H1 (cell line): ENCODE results near the gene NWD2. TPM values are rescaled to one million over a fixed set of nuclear protein-coding genes. Genes with fewer than 3 reads are reported as not detected.

ENCODE experiments used
- CTCF ChIA-PET: fragments of 300-600 bp; sonication (Branson Sonifier 250); formaldehyde crosslinking; loops from one replicate; lab custom pipeline; 2021; ENCODE audit not compliant: partially characterized antibody; lab: Charles Lee
- POLR2A ChIA-PET: fragments of 300-600 bp; sonication (Branson Sonifier 250); formaldehyde crosslinking; loops from one replicate; lab custom pipeline; 2021; ENCODE audit warnings: inconsistent platforms; ENCODE audit not compliant: partially characterized antibody; lab: Charles Lee
- DNase-seq, 2 experiments: peaks; one replicate each; pipeline versions ENCODE4 v3.0.0 to v3.0.0-alpha.2; 2010 to 2022; ENCODE audit warnings: low spot score in 2 of 2, low read depth in 1 of 2, mixed read lengths in 1 of 2
- FAIRE-seq: peaks from 2 replicates; lab custom pipeline; 2011; peaks lifted over from hg19 to GRCh38; lab: Jason Lieb, UNC
- H2AFZ ChIP-seq: 2 replicates; pipeline ENCODE4 v1.8.1; 2012; ENCODE audit warnings: low read length, inconsistent platforms
- H2AK5ac ChIP-seq: 2 replicates; pipeline ENCODE4 v1.6.1; 2013; ENCODE audit warnings: low read depth, low read length
- H2BK120ac ChIP-seq: replicated peaks from 2 replicates; pipeline ENCODE3; 2013; ENCODE audit warnings: low read depth, low read length, inconsistent platforms
- H2BK12ac ChIP-seq: 2 replicates; pipeline ENCODE4 v1.6.1; 2013; ENCODE audit warnings: low read depth, low read length
- H2BK15ac ChIP-seq: 2 replicates; pipeline ENCODE4 v1.6.1; 2013; ENCODE audit warnings: low read length
- H2BK20ac ChIP-seq: 2 replicates; pipeline ENCODE4 v1.6.1; 2013; ENCODE audit warnings: low read length
- H2BK5ac ChIP-seq: 2 replicates; pipeline ENCODE4 v1.6.1; 2013; ENCODE audit warnings: low read depth, low read length
- H3K14ac ChIP-seq: 2 replicates; pipeline ENCODE4 v1.6.1; 2013; ENCODE audit warnings: inconsistent platforms; ENCODE audit not compliant: insufficient read length
- H3K18ac ChIP-seq: 2 replicates; pipeline ENCODE4 v1.6.1; 2013; ENCODE audit warnings: low read length; ENCODE audit errors: extremely low read depth
- H3K23ac ChIP-seq: 2 replicates; pipeline ENCODE4 v1.6.1; 2013; ENCODE audit warnings: inconsistent platforms; ENCODE audit not compliant: insufficient read length
- H3K23me2 ChIP-seq: 2 replicates; pipeline ENCODE4 v1.6.1; 2013; ENCODE audit warnings: low read depth, low read length
- H3K27ac ChIP-seq: 2 replicates; pipeline ENCODE4 v1.6.1; 2011; ENCODE audit warnings: low read depth, low read length, inconsistent platforms
- H3K27me3 ChIP-seq, 4 experiments: replicated peaks in 1 of 4; 1 replicate in 1 of 4; 2 replicates in 3 of 4; pipeline versions ENCODE4 v1.6.1 to v1.8.1; 2011 to 2013; ENCODE audit warnings: low read length in 3 of 4, mild to moderate bottlenecking in 3 of 4, inconsistent platforms in 2 of 4, mixed read lengths in 2 of 4, moderate library complexity in 1 of 4; ENCODE audit not compliant: control insufficient read depth in 3 of 4, insufficient read depth in 3 of 4; ENCODE audit errors: extremely low read depth in 1 of 4
- H3K36me3 ChIP-seq, 4 experiments: 2 replicates each; pipeline versions ENCODE4 v1.6.1 to v1.8.1; 2011 to 2013; ENCODE audit warnings: mild to moderate bottlenecking in 4 of 4, low read length in 3 of 4, moderate library complexity in 2 of 4, control low read depth in 1 of 4, inconsistent platforms in 1 of 4; ENCODE audit not compliant: insufficient read depth in 4 of 4, control insufficient read depth in 2 of 4
- H3K4ac ChIP-seq: replicated peaks from 2 replicates; pipeline ENCODE3; 2013; ENCODE audit warnings: low read length, low read depth, mixed read lengths, inconsistent platforms; ENCODE audit not compliant: insufficient read length
- H3K4me1 ChIP-seq, 4 experiments: replicated peaks in 1 of 4; 1 replicate in 1 of 4; 2 replicates in 3 of 4; pipeline versions ENCODE4 v1.6.1 to v1.8.1; 2011 to 2013; ENCODE audit warnings: low read length in 3 of 4, inconsistent platforms in 2 of 4, mixed read lengths in 1 of 4; ENCODE audit not compliant: insufficient read depth in 4 of 4, control insufficient read depth in 3 of 4
- H3K4me2 ChIP-seq, 2 experiments: 2 replicates each; pipeline versions ENCODE4 v1.6.1 to v1.8.1; 2011 to 2013; ENCODE audit warnings: low read depth in 2 of 2, low read length in 2 of 2, control low read depth in 1 of 2, inconsistent platforms in 1 of 2, mild to moderate bottlenecking in 1 of 2; ENCODE audit not compliant: insufficient read depth in 1 of 2
- H3K4me3 ChIP-seq, 4 experiments: fragments of 200-600, 300-600 bp in 1 of 4; sonication (generic), shearing (Covaris generic), sonication (Bioruptor Twin) in 1 of 4; 2 replicates each; pipeline versions ENCODE4 v1.5.1 to v1.8.1; 2011 to 2016; ENCODE audit warnings: low read length in 4 of 4, low read depth in 3 of 4, control low read depth in 2 of 4, inconsistent platforms in 2 of 4, mild to moderate bottlenecking in 2 of 4, mixed read lengths in 1 of 4, moderate library complexity in 1 of 4; ENCODE audit not compliant: insufficient read depth in 2 of 4; ENCODE audit errors: extremely low read depth in 1 of 4
- H3K56ac ChIP-seq: replicated peaks from 2 replicates; pipeline ENCODE3; 2013; ENCODE audit warnings: low read depth, mild to moderate bottlenecking, mixed read lengths, low read length, inconsistent platforms; ENCODE audit not compliant: insufficient read length
- H3K79me1 ChIP-seq: 2 replicates; pipeline ENCODE4 v1.6.1; 2013; ENCODE audit warnings: low read depth, low read length, control low read depth
- H3K79me2 ChIP-seq, 2 experiments: 2 replicates each; pipeline versions ENCODE4 v1.6.1 to v1.8.1; 2012 to 2013; ENCODE audit warnings: low read length in 2 of 2, mild to moderate bottlenecking in 2 of 2, inconsistent platforms in 1 of 2; ENCODE audit not compliant: insufficient read depth in 2 of 2, control insufficient read depth in 1 of 2
- H3K9ac ChIP-seq, 4 experiments: replicated peaks in 1 of 4; 1 replicate in 1 of 4; 2 replicates in 3 of 4; pipeline versions ENCODE4 v1.6.1 to v1.8.1; 2011 to 2013; ENCODE audit warnings: low read depth in 3 of 4, low read length in 3 of 4, control low read depth in 2 of 4, mild to moderate bottlenecking in 2 of 4, moderate library complexity in 2 of 4, inconsistent platforms in 1 of 4; ENCODE audit errors: extremely low read depth in 1 of 4
- H3K9me3 ChIP-seq, 2 experiments: 2 replicates each; pipeline versions ENCODE4 v1.6.1 to v1.8.1; 2012 to 2013; ENCODE audit warnings: mild to moderate bottlenecking in 2 of 2, moderate library complexity in 2 of 2, control low read depth in 1 of 2, inconsistent platforms in 1 of 2, low read depth in 1 of 2, low read length in 1 of 2, mixed read lengths in 1 of 2; ENCODE audit not compliant: insufficient read depth in 2 of 2
- H4K20me1 ChIP-seq, 2 experiments: replicated peaks in 1 of 2; 2 replicates each; pipeline versions ENCODE3 to v1.8.1; 2011 to 2013; ENCODE audit warnings: inconsistent platforms in 2 of 2, low read length in 2 of 2, mild to moderate bottlenecking in 1 of 2; ENCODE audit not compliant: insufficient read depth in 2 of 2, control insufficient read depth in 1 of 2
- H4K5ac ChIP-seq: 2 replicates; pipeline ENCODE4 v1.6.1; 2013; ENCODE audit warnings: low read length, low read depth, mixed read lengths, inconsistent platforms; ENCODE audit not compliant: insufficient read length
- H4K8ac ChIP-seq: 2 replicates; pipeline ENCODE4 v1.8.0; 2013; ENCODE audit warnings: mild to moderate bottlenecking, moderate library complexity, low read length, inconsistent platforms; ENCODE audit not compliant: insufficient read depth; ENCODE audit errors: extremely low read depth
- H4K91ac ChIP-seq: replicated peaks from 2 replicates; pipeline ENCODE3; 2013; ENCODE audit warnings: low read length, mixed read lengths, inconsistent platforms; ENCODE audit not compliant: insufficient read length
- BACH1 ChIP-seq: IDR thresholded peaks from 2 replicates; pipeline ENCODE4 v1.6.1; 2012; ENCODE audit warnings: low read length, improper control_type of control experiment
- CBX8 ChIP-seq: fragments of 300-800, 300-1000 bp; sonication (generic); IDR thresholded peaks from 2 replicates; pipeline ENCODE4 v1.7.1; 2016; ENCODE audit warnings: low read depth, low read length, borderline replicate concordance
- CREB1 ChIP-seq: IDR thresholded peaks from 2 replicates; pipeline ENCODE4 v1.6.1; 2012; ENCODE audit warnings: inconsistent platforms
- EP300 ChIP-seq, 2 experiments: IDR thresholded peaks; 1 replicate in 1 of 2; 2 replicates in 1 of 2; pipeline ENCODE4 v1.6.1; 2011 to 2012; ENCODE audit warnings: low read depth in 2 of 2, low read length in 2 of 2, mild to moderate bottlenecking in 2 of 2, borderline replicate concordance in 1 of 2, inconsistent platforms in 1 of 2, moderate library complexity in 1 of 2
- GABPA ChIP-seq: IDR thresholded peaks from 2 replicates; pipeline ENCODE4 v1.6.1; 2011; ENCODE audit warnings: mild to moderate bottlenecking, low read length, moderate library complexity, borderline replicate concordance; ENCODE audit not compliant: insufficient read depth
- JUN ChIP-seq: IDR thresholded peaks from 2 replicates; pipeline ENCODE4 v1.6.1; 2011; ENCODE audit warnings: low read depth, mild to moderate bottlenecking, improper control_type of control experiment, low read length
- KDM5A ChIP-seq: fragments of 200-600 bp; IDR thresholded peaks from 2 replicates; pipeline ENCODE4 v1.7.1; 2012; ENCODE audit warnings: mild to moderate bottlenecking, low read length, inconsistent platforms, mixed read lengths
- TAF1 ChIP-seq: IDR thresholded peaks from 2 replicates; pipeline ENCODE4 v1.6.1; 2011; ENCODE audit warnings: mild to moderate bottlenecking, low read depth, low read length
- TBP ChIP-seq: IDR thresholded peaks from 2 replicates; pipeline ENCODE4 v1.6.1; 2011; ENCODE audit warnings: low read depth, low read length, improper control_type of control experiment
- whole genome bisulfite sequencing, 2 experiments: shearing (Covaris generic) in 1 of 2; methylation state at CpG; one replicate each; pipeline versions ENCODE4 v1.1.6 to v1.1.7; 2013 to 2015; ENCODE audit warnings: low lambda C conversion rate in 2 of 2, mixed read lengths in 2 of 2, inconsistent platforms in 1 of 2, low coverage in 1 of 2, missing lambda C conversion rate in 1 of 2; ENCODE audit not compliant: insufficient replicate concordance in 2 of 2, insufficient coverage in 1 of 2, insufficient read length in 1 of 2; ENCODE audit errors: extremely low coverage in 1 of 2, missing lambda C conversion rate in 1 of 2; 5-methylcytosine and 5-hydroxymethylcytosine counted together
- polyA plus RNA-seq, 7 experiments: library from polyadenylated mRNA; depleted of rRNA in 3 of 7; stranded (reverse) in 5 of 7; unstranded in 2 of 7; fragments of >200 nt in 5 of 7; fragments of 200-250 nt in 2 of 7; gene quantifications; 1 replicate in 5 of 7; 2 replicates in 1 of 7; 4 replicates in 1 of 7; pipeline versions ENCODE4 v1.2.1 to v1.2.3, GENCODE V29; 2011 to 2013; ENCODE audit warnings: missing spikeins in 2 of 7, mixed read lengths in 2 of 7
- total RNA-seq: library from RNA; stranded (reverse); fragmentation: NEBNext Ultra II Directional; extraction: Animal tissue kit (Norgen Biotek cat#: 25700); gene quantifications from 2 replicates; pipeline ENCODE4 v1.2.1, GENCODE V29; 2021

Gene NWD2
- total and polyA plus RNA-seq, 2 of the 8 experiments (the other 6 are each of a cell fraction or from before 2014, with no cell fraction given), result under 0.01 TPM; not detected in 1

- no peaks in the 10 kb centered on the region for H3K9me3 ChIP-seq
- ChIA-PET CTCF (interaction anchor here (1.6 kb wide), 2 partner anchors 20 to 24 kb away, joined by 3 to 4 read pairs; no protein-coding TSS in a partner anchor), POLR2A (no interaction called here)
- no peak overlapping the region for H3K4ac ChIP-seq
- WGBS, 2 experiments, result 89% methylated on average over 3 of the region's 3 CpGs; no CpG with 5 or more reads in 1 of the 2 experiments
- no peak overlapping the region for H3K4me3 ChIP-seq
- no peak overlapping the region for H2BK12ac ChIP-seq
- H3K27ac ChIP-seq, result no peak overlapping the region
- H3K56ac ChIP-seq, result no peak overlapping the region
- H4K20me1 ChIP-seq, result no peaks in the 10 kb centered on the region
- TF ChIP-seq KDM5A (no peak), GABPA (no peak), TBP (no peak), JUN (no peak), EP300 (IDR thresholded peaks at IDR 0.05; ENCODE audit: borderline replicate concordance in 1 of 2, low read depth in 2 of 2, low read length in 2 of 2) (no peak), CBX8 (no peak), BACH1 (no peak), TAF1 (no peak), CREB1 (no peak)
- DNase-seq (no peak), FAIRE-seq (no peak)
- H2BK5ac ChIP-seq, result no peak overlapping the region
- H4K5ac ChIP-seq, result no peak overlapping the region
- H3K9ac ChIP-seq, result no peak overlapping the region
- H4K8ac ChIP-seq, result no peak overlapping the region
- no peak overlapping the region for H3K18ac ChIP-seq
- H3K23ac ChIP-seq, result no peak overlapping the region
- H3K79me1 ChIP-seq, result no peaks in the 10 kb centered on the region
- H3K79me2 ChIP-seq, result no peaks in the 10 kb centered on the region
- no peak overlapping the region for H4K91ac ChIP-seq
- H2BK15ac ChIP-seq, result no peak overlapping the region
- H3K23me2 ChIP-seq, result no peaks in the 10 kb centered on the region
- no peaks in the 10 kb centered on the region for H3K36me3 ChIP-seq
- H2AFZ ChIP-seq, result no peak overlapping the region
- H2AK5ac ChIP-seq, result no peak overlapping the region
- H3K4me2 ChIP-seq, result no peak overlapping the region
- H2BK120ac ChIP-seq, result no peak overlapping the region
- H2BK20ac ChIP-seq, result no peak overlapping the region
- H3K27me3 ChIP-seq, result no peaks in the 10 kb centered on the region; a peak in 1 of 7 replicates
- no peaks in the 10 kb centered on the region for H3K4me1 ChIP-seq
- no peak overlapping the region for H3K14ac ChIP-seq
Observed at GRCh38 chr4:37219242-37219641, 25.3 kb upstream of the NWD2 start.
